HG02678 (cell line): ENCODE data around the gene ALPP.
"Not testable (repeated sequence)": the region's sequence is repeated elsewhere in the genome, so short reads cannot be mapped to it uniquely, and the experiment has no call there.

ENCODE experiments used
- ATAC-seq: cut with Tn5 transposase; IDR thresholded peaks from one replicate; pipeline ENCODE4 v1.9.1; 2021; ENCODE audit warnings: mild to moderate bottlenecking, moderate library complexity; ENCODE audit not compliant: unreplicated experiment

Gene ALPP

GRCh38 chr2:232363064-232363783 is 15.3 kb upstream of the ALPP start:
- not testable (repeated sequence) for ATAC-seq

DNA sequence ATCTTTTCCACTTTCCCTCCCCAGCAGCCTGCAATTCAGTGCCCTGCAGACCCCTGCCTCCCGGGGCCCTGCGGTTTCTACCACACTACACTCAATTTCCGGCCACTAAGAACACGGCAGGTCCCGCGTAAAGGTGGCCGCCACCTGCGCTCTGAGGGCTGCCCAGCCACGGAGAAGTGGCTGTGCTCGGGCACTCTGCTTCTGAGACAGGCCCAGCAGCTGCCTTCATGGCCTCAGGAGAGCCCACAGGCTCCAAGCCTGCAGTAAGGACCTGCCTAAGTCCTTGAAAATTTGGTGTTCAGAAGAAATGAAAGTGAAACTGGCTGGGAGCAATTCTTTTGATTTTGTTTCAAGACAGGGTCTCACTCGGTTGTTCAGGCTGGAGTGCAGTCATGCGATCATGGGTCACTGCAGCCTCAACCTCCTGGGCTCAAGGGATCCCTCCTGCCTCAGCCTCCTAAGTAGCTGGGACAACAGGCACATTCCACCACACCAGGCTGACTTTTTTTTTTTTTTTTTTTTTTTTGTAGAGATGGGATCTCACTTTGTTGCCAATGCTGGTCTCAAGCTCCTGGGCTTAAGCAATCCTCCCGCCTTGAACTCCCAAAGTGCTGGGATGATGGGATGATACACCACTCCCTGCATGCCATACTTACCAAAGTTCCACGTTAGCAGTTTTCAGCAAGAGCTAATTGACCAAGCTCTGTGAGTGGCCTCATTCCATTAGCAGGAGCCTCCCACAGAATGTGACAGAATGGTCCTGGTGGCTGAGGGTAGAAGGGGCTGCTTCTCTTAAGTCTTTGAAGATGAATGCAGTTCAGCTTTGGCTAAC is 14.6 kb upstream of the ALPP start:
- ATAC-seq, result no peak

DNA sequence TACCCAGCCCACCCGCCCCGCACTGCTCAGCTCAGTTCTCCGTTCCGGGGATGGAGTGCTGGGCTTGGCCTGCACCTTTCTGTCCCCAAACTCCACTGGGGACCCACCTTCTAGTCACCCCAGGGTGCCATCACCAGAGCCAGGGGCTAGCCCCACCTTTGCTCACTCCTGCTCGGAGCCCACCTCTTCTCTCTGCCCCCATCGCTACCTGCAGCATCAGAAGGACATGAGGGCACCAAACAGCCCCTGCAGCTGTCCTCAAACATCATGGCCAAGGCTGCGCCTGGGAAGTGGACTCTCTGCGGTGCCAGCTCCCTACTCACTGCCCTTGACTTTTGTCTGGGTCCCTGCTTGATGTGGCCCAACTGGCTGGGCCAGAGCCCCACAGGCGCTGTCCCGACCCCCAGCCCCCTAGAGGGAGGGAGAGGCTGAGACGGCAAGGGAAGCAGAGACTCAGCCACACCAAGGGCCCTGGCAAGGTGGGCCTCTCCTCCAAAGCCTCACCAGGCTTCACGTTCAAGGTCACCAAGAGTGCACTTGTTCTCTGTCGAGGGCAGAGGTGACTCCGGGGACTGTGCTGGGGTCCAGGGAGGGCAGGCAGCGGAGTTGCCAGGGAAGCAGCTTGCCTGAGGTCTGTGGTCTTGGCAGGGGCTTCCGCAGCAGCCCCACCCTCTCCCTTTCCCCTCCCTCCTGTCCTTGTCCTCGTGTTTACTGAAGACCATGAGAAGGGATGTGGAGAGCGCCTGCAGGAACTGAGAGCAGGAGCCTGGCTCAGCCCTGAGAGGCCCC is 13.6 kb upstream of the ALPP start:
- ATAC-seq, result not testable (repeated sequence)

- ATAC-seq, result no peak
These were observed 12.8 kb upstream of the ALPP start for GRCh38 chr2:232365621-232366321.

DNA sequence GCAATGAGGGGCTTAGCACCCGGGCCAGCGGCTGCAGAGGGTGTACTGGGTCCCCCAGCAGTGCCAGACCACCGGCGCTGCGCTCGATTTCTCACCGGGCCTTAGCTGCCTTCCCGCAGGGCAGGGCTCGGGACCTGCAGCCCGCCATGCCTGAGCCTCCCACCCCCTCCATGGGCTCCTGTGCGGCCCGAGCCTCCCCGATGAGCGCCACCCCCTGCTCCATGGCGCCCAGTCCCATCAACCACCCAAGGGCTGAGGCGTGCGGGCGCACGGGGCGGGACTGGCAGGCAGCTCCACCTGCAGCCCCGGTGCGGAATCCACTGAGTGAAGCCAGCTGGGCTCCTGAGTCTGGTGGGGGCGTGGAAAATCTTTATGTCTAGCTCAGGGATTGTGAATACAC is 12.1 kb upstream of the ALPP start:
- not testable (repeated sequence) for ATAC-seq

GRCh38 chr2:232367016-232367415 is 11.5 kb upstream of the ALPP start:
- ATAC-seq, result no peak

- no peak for ATAC-seq
These were observed 10.8 kb upstream of the ALPP start for GRCh38 chr2:232367591-232368233.

DNA sequence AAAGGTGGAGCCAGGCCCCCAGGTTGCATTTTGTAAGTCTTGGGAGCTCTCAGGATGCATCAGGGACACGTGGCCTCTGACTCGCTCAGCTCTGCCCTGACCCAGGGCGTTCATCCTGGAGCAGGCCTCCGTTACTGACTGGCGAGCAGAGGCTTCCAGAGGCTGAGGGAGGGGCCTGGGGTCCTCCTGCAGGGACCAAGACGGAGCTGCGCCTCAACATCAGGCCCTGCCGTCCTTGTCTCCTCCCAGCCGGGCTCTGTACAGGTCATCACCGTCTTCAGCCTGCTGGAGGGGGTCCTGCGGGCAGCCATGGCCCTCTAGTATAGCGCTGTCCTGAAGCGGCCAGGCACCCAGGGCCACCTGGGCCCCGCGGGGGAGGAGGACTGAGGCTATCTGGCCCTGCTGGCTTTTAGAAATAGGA is 10.2 kb upstream of the ALPP start:
- ATAC-seq, result no peak

GRCh38 chr2:232369126-232369951 is 9.2 kb upstream of the ALPP start:
- no peak for ATAC-seq

DNA sequence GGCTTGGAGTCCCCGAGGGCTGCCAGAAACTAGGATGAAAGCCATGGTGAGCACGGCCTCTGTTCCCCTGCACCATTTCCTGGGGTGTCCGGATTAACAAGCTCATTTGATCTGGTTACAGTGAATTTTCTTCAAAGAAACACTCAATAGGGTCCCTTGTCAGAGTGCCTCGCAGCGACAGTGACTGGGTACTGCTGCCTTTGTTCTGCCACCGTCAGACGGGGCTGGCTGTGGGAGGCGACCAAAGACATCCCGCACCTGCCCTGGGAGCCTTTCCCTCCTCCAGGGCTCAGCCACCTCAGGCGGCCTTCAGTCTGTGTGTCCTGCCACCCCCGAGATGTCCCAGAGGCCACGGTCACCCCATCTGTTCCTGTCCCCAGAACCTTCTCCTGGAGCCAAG is 8.5 kb upstream of the ALPP start:
- ATAC-seq, result not testable (repeated sequence)

DNA sequence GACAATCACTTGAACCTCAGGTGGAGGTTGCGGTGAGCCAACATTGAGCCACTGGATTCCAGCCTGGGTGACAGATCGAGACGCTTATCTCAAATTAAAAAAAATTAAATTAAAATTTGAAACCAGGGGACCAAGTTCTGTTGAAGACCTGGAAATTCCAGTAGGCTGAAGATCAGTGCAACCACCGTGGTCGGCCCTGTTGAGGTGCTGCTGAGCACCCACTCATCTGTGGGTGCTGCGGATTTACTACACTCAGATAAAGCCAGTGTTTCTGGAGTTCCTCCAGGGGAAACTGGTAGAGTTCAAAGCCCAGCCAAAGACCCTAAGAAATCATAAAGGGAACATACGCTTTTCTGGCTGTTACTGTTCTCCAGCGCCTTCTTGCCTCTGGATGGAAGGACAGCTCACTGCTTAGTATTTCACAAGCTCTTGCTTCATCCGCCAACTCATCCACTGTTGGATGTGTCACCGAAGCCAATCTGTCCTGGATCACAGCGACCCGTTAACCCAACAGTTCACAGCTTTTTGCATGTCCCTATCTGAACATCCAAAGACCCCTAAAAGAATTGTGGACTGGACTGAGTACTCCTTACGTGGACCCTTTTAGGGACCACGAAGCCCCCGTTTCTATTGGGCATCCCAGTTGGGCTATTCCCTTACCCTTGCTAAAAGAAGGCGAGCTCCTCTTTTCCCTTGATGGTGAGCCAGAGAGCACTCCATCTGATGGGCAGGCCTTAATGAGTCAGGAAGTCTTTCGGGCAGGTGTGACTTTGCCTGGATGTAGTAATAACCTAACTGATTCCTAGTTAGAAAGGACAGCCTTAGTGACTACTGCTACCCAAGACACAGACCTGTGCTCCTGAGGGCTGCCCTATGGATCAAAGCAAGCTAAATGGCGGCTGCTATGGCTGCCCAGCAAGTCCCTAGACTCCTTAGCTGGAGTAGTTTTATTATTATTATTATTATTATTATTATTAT is 6.0 kb upstream of the ALPP start:
- no peak for ATAC-seq

DNA sequence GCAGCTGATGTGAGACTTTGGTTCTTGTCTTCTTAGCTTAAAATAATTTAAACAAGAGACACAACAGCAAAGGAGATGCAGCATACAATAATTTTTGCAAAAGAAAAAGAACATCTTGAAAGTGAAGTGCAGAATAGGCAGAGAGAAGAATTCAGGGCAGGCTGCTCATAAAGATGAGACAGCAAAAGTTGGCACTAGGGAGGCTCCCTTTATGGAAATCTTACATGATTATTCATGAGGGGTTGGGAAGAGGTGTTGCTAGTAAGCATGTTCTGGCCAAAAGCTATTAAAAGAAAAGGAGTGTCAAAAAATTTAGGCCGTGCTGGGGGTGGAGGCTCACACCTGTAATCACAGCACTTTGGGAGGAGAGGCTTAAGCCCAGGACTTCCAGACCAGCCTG is 4.2 kb upstream of the ALPP start:
- no peak for ATAC-seq

GRCh38 chr2:232375164-232375563 is 3.4 kb upstream of the ALPP start:
- no peak for ATAC-seq

DNA sequence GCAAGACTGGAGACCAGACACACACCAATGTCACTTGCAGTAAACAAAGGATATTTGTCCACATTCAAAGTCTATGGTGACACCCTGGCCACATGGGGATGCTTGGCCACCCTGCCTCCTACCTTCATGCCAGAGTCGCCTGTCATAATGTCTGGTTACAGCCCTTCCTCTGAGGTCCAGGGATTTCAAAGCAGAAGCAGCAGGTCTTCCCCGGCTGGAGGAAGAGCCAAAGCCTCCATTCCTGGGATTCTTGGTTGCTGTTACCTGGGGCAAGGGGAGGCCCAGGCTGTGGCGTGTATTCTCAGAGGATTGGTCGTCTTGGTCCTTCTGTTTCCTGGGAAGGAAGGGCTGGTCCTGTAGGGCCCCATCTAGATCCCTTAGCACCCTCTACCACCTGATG is 2.3 kb upstream of the ALPP start:
- ATAC-seq, result no peak

DNA sequence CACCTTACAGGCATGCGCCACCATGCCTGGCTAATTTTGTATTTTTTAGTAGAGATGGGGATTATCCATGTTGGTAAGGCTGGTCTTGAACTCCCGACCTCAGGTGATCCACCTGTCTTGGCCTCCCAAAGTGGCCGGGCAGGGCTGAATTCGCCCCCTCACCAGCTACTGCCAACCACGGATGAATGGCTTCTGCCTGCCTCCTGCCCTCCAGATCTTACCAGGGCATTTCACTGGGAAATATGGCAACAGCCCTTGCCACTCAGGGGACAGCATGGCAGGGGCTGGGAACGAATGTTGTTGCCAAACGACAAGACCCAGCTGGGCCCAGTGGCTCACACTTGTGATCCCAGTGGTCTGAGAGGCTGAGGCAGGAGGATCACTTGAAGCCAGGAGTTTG is 1.8 kb upstream of the ALPP start:
- ATAC-seq, result no peak

- no peak for ATAC-seq
These were observed 1.2 kb upstream of the ALPP start for GRCh38 chr2:232377319-232377718.

GRCh38 chr2:232377841-232378734 is 463 bp upstream of the ALPP start:
- no peak for ATAC-seq
